WERI-Rb-1 (cell line): Measurements from ENCODE around the gene ZMYND11.

Source experiments
- DNase-seq: peaks from one replicate; pipeline ENCODE4 v3.0.0-alpha.2; 2020
- H3K27ac ChIP-seq: fragments of 250-450 bp; sonication (Bioruptor Pico); 2 replicates; pipeline ENCODE4 v1.5.1; 2020; ENCODE audit warnings: mild to moderate bottlenecking, moderate library complexity
- H3K27me3 ChIP-seq: fragments of 250-450 bp; sonication (Bioruptor Pico); 2 replicates; pipeline ENCODE4 v1.5.1; 2021; ENCODE audit warnings: mild to moderate bottlenecking, low read depth, moderate library complexity; ENCODE audit not compliant: insufficient read depth, severe bottlenecking
- H3K36me3 ChIP-seq: fragments of 250-450 bp; sonication (Bioruptor Pico); 2 replicates; pipeline ENCODE4 v1.5.1; 2020; ENCODE audit warnings: mild to moderate bottlenecking, moderate library complexity
- H3K4me3 ChIP-seq: 2 replicates; pipeline ENCODE4 v1.5.1; 2011; ENCODE audit warnings: low read depth, mild to moderate bottlenecking, control low read depth, low read length
- H3K9me3 ChIP-seq: fragments of 250-450 bp; sonication (Bioruptor Pico); 2 replicates; pipeline ENCODE4 v1.5.1; 2021; ENCODE audit warnings: mild to moderate bottlenecking, moderate library complexity; ENCODE audit not compliant: severe bottlenecking
- TF ChIP-seq, protein P1 (sequence below): IDR thresholded peaks from 2 replicates; pipeline ENCODE4 v1.5.1; 2011; ENCODE audit warnings: low read depth, mild to moderate bottlenecking, control low read depth, inconsistent platforms, low read length

Gene ZMYND11

GRCh38 chr10:135132-135600, at the start of gene ZMYND11:
Gene ZMYND11, plus strand, starts transcription at chr10:135455. Its CDS starts 44,558 bp downstream, at chr10:180013.
- Histone ChIP-seq H3K36me3 (no peaks in the 10 kb centered on the region), H3K4me3 (peak within 1 kb of the TSS; percentile 77), H3K9me3 (no peaks in the 10 kb centered on the region), H3K27me3 (no peaks in the 10 kb centered on the region), H3K27ac (peak within 1 kb of the TSS; percentile 92)
- peak; percentile 53 for DNase-seq
- TF ChIP-seq, protein P1, sequence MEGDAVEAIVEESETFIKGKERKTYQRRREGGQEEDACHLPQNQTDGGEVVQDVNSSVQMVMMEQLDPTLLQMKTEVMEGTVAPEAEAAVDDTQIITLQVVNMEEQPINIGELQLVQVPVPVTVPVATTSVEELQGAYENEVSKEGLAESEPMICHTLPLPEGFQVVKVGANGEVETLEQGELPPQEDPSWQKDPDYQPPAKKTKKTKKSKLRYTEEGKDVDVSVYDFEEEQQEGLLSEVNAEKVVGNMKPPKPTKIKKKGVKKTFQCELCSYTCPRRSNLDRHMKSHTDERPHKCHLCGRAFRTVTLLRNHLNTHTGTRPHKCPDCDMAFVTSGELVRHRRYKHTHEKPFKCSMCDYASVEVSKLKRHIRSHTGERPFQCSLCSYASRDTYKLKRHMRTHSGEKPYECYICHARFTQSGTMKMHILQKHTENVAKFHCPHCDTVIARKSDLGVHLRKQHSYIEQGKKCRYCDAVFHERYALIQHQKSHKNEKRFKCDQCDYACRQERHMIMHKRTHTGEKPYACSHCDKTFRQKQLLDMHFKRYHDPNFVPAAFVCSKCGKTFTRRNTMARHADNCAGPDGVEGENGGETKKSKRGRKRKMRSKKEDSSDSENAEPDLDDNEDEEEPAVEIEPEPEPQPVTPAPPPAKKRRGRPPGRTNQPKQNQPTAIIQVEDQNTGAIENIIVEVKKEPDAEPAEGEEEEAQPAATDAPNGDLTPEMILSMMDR = no peak

GRCh38 chr10:86031-86430, 49.2 kb upstream of the ZMYND11 start:
- Histone ChIP-seq H3K36me3 (no peaks in the 10 kb centered on the region), H3K4me3 (no peak overlapping the region), H3K9me3 (no peaks in the 10 kb centered on the region), H3K27ac (no peak overlapping the region), H3K27me3 (no peaks in the 10 kb centered on the region)
- TF ChIP-seq, protein P1 = no peak
- DNase-seq = no peak

DNA sequence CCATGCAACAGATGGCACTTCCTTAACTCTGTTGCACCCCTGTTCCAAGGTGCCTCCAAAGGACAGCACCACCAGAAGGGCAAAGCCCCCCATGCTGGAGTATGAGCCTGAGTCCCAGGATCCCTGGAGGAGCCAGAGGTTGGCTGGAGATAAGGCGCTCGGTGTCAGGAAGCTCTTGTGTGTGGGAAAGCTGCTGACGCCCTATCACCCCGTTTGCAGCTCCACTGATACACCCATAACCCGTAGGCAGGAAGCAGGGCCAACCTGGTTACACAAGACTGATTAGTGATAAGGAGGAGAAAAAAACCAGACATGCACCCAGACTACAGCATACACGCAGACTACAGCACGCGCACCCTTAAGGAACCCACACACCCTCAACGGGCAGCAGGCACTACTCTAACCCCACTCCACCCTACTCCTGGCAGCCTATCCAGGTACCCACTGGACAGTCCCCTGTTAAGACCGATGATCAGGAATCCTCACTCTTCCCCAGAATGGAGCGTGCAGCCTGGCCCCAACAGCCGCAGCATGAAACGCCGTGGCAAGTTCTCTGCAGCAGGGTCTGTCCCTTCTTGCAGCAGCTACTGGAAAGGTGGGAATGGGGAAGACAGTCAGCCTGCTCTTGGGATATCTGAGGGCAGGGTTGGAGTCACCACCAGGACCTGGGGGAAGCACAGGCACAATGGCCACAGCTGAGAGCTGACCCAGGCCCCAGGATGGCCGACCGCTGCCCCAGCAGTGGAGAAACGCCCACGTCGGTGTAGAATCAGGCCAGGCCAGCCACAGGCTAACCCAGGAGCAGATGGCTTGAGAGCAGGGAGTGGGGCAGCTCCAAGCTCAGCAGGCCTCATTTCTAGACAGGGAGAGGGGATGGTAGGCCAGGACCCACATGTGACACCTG, 47.8 kb upstream of the ZMYND11 start:
- Histone ChIP-seq H3K9me3 (no peaks in the 10 kb centered on the region), H3K36me3 (no peaks in the 10 kb centered on the region), H3K27me3 (no peaks in the 10 kb centered on the region), H3K27ac (no peak overlapping the region), H3K4me3 (no peak overlapping the region)
- no peak for DNase-seq
- TF ChIP-seq, protein P1 = no peak

GRCh38 chr10:88253-88652, 47.0 kb upstream of the ZMYND11 start:
- H3K9me3 ChIP-seq = no peaks in the 10 kb centered on the region
- no peaks in the 10 kb centered on the region for H3K27me3 ChIP-seq
- H3K4me3 ChIP-seq = no peak overlapping the region
- H3K36me3 ChIP-seq = no peaks in the 10 kb centered on the region
- H3K27ac ChIP-seq = no peak overlapping the region
- DNase-seq = no peak
- TF ChIP-seq, protein P1 = no peak

DNA sequence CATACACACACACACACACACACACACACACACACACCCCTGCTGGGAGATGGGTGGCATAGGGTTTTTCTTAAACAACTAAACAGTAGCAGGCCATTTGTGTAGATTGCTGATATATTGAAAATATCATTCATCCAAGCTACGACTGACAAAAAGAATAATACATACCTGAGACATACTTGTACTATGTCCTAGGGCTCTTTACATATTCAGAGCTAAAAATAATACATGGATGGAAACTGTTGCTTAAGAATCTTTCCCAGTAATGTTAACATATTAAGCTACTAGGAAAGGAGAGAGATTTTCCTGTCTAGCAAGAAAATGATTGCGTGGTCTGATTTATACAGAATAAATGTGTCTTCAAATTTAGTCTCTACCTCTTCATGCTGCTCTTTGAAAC, 46.0 kb upstream of the ZMYND11 start:
- Histone ChIP-seq H3K4me3 (no peak overlapping the region), H3K27ac (no peak overlapping the region), H3K36me3 (no peaks in the 10 kb centered on the region), H3K9me3 (no peaks in the 10 kb centered on the region), H3K27me3 (no peaks in the 10 kb centered on the region)
- no peak for DNase-seq
- TF ChIP-seq, protein P1 = no peak

DNA sequence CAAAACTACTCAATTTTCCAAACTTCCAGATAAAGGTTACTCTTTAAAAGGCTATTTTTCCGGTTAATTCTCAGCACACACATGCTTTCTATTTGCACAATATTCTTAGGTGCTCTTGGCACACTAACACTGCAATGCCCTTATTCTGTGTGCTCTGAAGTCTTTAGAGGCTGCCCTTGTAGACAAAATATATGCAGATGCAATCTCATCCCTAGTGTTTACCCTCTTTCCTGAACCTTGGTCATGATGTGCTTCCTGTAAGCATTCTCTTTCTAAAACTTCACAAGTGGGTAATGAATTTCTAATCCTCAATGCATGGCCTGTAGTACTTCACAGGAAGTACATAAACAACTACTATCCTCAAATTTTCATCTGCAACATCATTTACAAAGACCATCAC, 45.1 kb upstream of the ZMYND11 start:
- DNase-seq = no peak
- H3K27ac ChIP-seq = no peak overlapping the region
- H3K9me3 ChIP-seq = no peaks in the 10 kb centered on the region
- H3K4me3 ChIP-seq = no peak overlapping the region
- H3K27me3 ChIP-seq = no peaks in the 10 kb centered on the region
- H3K36me3 ChIP-seq = no peaks in the 10 kb centered on the region
- TF ChIP-seq, protein P1 = no peak
